ENCODE results near the gene LRWD1. TPM values are rescaled to one million over a fixed set of nuclear protein-coding genes. Genes with fewer than 3 reads are reported as not detected.

LRWD1 gene
- polyA plus RNA-seq = 13.4 TPM

GRCh38 chr7:102464577-102465280 lies at the start of gene LRWD1, which contains the start of gene ALKBH4:
Gene LRWD1 (plus strand): TSS chr7:102464984. CDS start chr7:102465081, 97 bp downstream.
Gene ALKBH4 (minus strand): TSS chr7:102464863. CDS start chr7:102464836, 27 bp downstream.
- H3K4me1 Mint-ChIP-seq = peaks cover 5 to 20% (median 18%) of the 10 kb centered on the region in 3 donors
- peak within 1 kb of the TSS; percentile 78 to 88 (median 85) for H3K27ac Mint-ChIP-seq
- H3K27me3 Mint-ChIP-seq = no peaks in the 10 kb centered on the region
- no peaks in the 10 kb centered on the region for H3K9me3 Mint-ChIP-seq
- no peaks in the 10 kb centered on the region for H3K36me3 Mint-ChIP-seq
- peak within 1 kb of the TSS; percentile 87 to 94 (median 94) for H3K4me3 Mint-ChIP-seq

GRCh38 chr7:102415685-102416225 lies 49.0 kb upstream of the LRWD1 start:
- H3K9me3 Mint-ChIP-seq = no peaks in the 10 kb centered on the region
- peak overlapping the region; percentile 76 to 95 (median 94) for H3K27ac Mint-ChIP-seq
- H3K4me3 Mint-ChIP-seq = peak overlapping the region; percentile 56 to 94 (median 82)
- H3K4me1 Mint-ChIP-seq = peaks cover 33 to 58% (median 48%) of the 10 kb centered on the region in 3 donors
- H3K36me3 Mint-ChIP-seq = peaks cover 20% of the 10 kb centered on the region
- H3K27me3 Mint-ChIP-seq = peaks cover 3% of the 10 kb centered on the region

- Mint-ChIP-seq H3K27me3 (peaks cover 5% of the 10 kb centered on the region), H3K4me3 (peak overlapping the region; percentile 56 to 94 (median 82)), H3K27ac (peak overlapping the region; percentile 76 to 95 (median 94)), H3K36me3 (peaks cover 20% of the 10 kb centered on the region), H3K9me3 (no peaks in the 10 kb centered on the region), H3K4me1 (peaks cover 38 to 64% (median 52%) of the 10 kb centered on the region in 3 donors)
Measured at GRCh38 chr7:102416406-102416805, 48.4 kb upstream of the LRWD1 start.

GRCh38 chr7:102417105-102417504 lies 47.7 kb upstream of the LRWD1 start:
- Mint-ChIP-seq H3K4me1 (peaks cover 38 to 67% (median 53%) of the 10 kb centered on the region in 3 donors), H3K27ac (peak overlapping the region; percentile 76 to 95 (median 94)), H3K27me3 (peaks cover 5% of the 10 kb centered on the region), H3K36me3 (peaks cover 15% of the 10 kb centered on the region), H3K9me3 (no peaks in the 10 kb centered on the region), H3K4me3 (peak overlapping the region in 3 of 4 donors; percentile 54 to 87 (median 72))

- H3K9me3 Mint-ChIP-seq = no peaks in the 10 kb centered on the region
- H3K4me1 Mint-ChIP-seq = peaks cover 33 to 66% (median 55%) of the 10 kb centered on the region in 3 donors
- H3K27ac Mint-ChIP-seq = peak overlapping the region in 2 of 3 donors; percentile 25 to 88
- peaks cover 13% of the 10 kb centered on the region for H3K36me3 Mint-ChIP-seq
- peaks cover 5% of the 10 kb centered on the region for H3K27me3 Mint-ChIP-seq
- H3K4me3 Mint-ChIP-seq = peak overlapping the region in 3 of 4 donors; percentile 22 to 87 (median 63)
Measured at GRCh38 chr7:102418592-102418991, 46.2 kb upstream of the LRWD1 start.

- Mint-ChIP-seq H3K27ac (peak overlapping the region; percentile 33 to 91 (median 89)), H3K36me3 (peaks cover 9% of the 10 kb centered on the region), H3K4me1 (peaks cover 45 to 69% (median 67%) of the 10 kb centered on the region in 3 donors), H3K4me3 (peak overlapping the region in 2 of 4 donors; percentile 33 to 37), H3K9me3 (no peaks in the 10 kb centered on the region), H3K27me3 (peaks cover 3% of the 10 kb centered on the region)
Measured at GRCh38 chr7:102421706-102422240, 43.0 kb upstream of the LRWD1 start.

- Mint-ChIP-seq H3K4me3 (peak overlapping the region; percentile 67 to 95 (median 93)), H3K36me3 (peaks cover 2% of the 10 kb centered on the region)
Measured at GRCh38 chr7:102424129-102424551, 40.6 kb upstream of the LRWD1 start.

GRCh38 chr7:102424787-102425218 lies 40.0 kb upstream of the LRWD1 start:
- Mint-ChIP-seq H3K9me3 (no peaks in the 10 kb centered on the region), H3K4me1 (peaks cover 41 to 71% (median 65%) of the 10 kb centered on the region in 3 donors), H3K36me3 (peaks cover 2% of the 10 kb centered on the region)

More at GRCh38 chr7:102424129-102424551, 40.6 kb upstream of the LRWD1 start:
- H3K9me3 Mint-ChIP-seq = no peaks in the 10 kb centered on the region
- H3K27me3 Mint-ChIP-seq = peaks cover 3% of the 10 kb centered on the region
- peaks cover 37 to 69% (median 64%) of the 10 kb centered on the region in 3 donors for H3K4me1 Mint-ChIP-seq
- H3K27ac Mint-ChIP-seq = peak overlapping the region; percentile 100

GRCh38 chr7:102425639-102426267 lies 39.0 kb upstream of the LRWD1 start:
- Mint-ChIP-seq H3K9me3 (no peaks in the 10 kb centered on the region), H3K27ac (peak overlapping the region; percentile 100), H3K27me3 (peaks cover 2% of the 10 kb centered on the region), H3K4me3 (peak overlapping the region; percentile 67 to 95 (median 93)), H3K36me3 (peaks cover 2% of the 10 kb centered on the region), H3K4me1 (peaks cover 34 to 63% (median 62%) of the 10 kb centered on the region in 3 donors)

More at GRCh38 chr7:102424787-102425218, 40.0 kb upstream of the LRWD1 start:
- peaks cover 3% of the 10 kb centered on the region for H3K27me3 Mint-ChIP-seq
- H3K4me3 Mint-ChIP-seq = peak overlapping the region; percentile 67 to 95 (median 93)
- H3K27ac Mint-ChIP-seq = peak overlapping the region; percentile 100

- H3K27me3 Mint-ChIP-seq = no peaks in the 10 kb centered on the region
- peak overlapping the region; percentile 100 for H3K27ac Mint-ChIP-seq
- H3K36me3 Mint-ChIP-seq = peaks cover 2% of the 10 kb centered on the region
- peaks cover 30 to 65% (median 64%) of the 10 kb centered on the region in 3 donors for H3K4me1 Mint-ChIP-seq
- peak overlapping the region; percentile 67 to 95 (median 93) for H3K4me3 Mint-ChIP-seq
- H3K9me3 Mint-ChIP-seq = no peaks in the 10 kb centered on the region
Measured at GRCh38 chr7:102426268-102427018, 38.3 kb upstream of the LRWD1 start.

GRCh38 chr7:102427019-102427405 lies 37.8 kb upstream of the LRWD1 start:
- no peaks in the 10 kb centered on the region for H3K27me3 Mint-ChIP-seq
- peaks cover 36 to 67% (median 66%) of the 10 kb centered on the region in 3 donors for H3K4me1 Mint-ChIP-seq
- H3K9me3 Mint-ChIP-seq = no peaks in the 10 kb centered on the region
- H3K36me3 Mint-ChIP-seq = peaks cover 2% of the 10 kb centered on the region
- H3K4me3 Mint-ChIP-seq = peak overlapping the region; percentile 67 to 95 (median 93)
- peak overlapping the region; percentile 100 for H3K27ac Mint-ChIP-seq

- peaks cover 36 to 60% (median 59%) of the 10 kb centered on the region in 3 donors for H3K4me1 Mint-ChIP-seq
- peak overlapping the region in 3 of 4 donors; percentile 70 to 79 (median 77) for H3K4me3 Mint-ChIP-seq
- H3K9me3 Mint-ChIP-seq = no peaks in the 10 kb centered on the region
- peaks cover 3% of the 10 kb centered on the region for H3K36me3 Mint-ChIP-seq
- peak overlapping the region; percentile 86 to 94 (median 91) for H3K27ac Mint-ChIP-seq
- H3K27me3 Mint-ChIP-seq = no peaks in the 10 kb centered on the region
Measured at GRCh38 chr7:102429141-102429899, 35.5 kb upstream of the LRWD1 start.

GRCh38 chr7:102431617-102432298 lies 33.0 kb upstream of the LRWD1 start:
- Mint-ChIP-seq H3K4me3 (peak overlapping the region; percentile 72 to 97 (median 92)), H3K27me3 (no peaks in the 10 kb centered on the region), H3K36me3 (peaks cover 12% of the 10 kb centered on the region), H3K27ac (peak overlapping the region; percentile 98 to 100 (median 99)), H3K4me1 (peaks cover 19 to 54% (median 53%) of the 10 kb centered on the region in 3 donors), H3K9me3 (no peaks in the 10 kb centered on the region)

Measured in IgD-negative memory B cell (primary cell).